Activated CD8-positive, alpha-beta memory T cell treated with anti-CD3 and anti-CD28 coated beads, Interleukin-2, amount 10 ng/mL, durations not matched to agents 7 days and 5 days (primary cell): ENCODE measurements around the gene TUBG2. TPM values are rescaled to one million over a fixed set of nuclear protein-coding genes. Genes with fewer than 3 reads are reported as not detected.
"Not testable (repeated sequence)": the region's sequence is repeated elsewhere in the genome, so short reads cannot be mapped to it uniquely, and the experiment has no call there.

Experiments used
- ATAC-seq: fragments of 150-1000 bp; cut with Tn5 transposase; one replicate; pipeline ENCODE4 v1.10.0; 2021; ENCODE audit warnings: moderate library complexity
- CTCF ChIA-PET: fragments of 350-600 bp; sonication (Branson Sonifier 250); formaldehyde crosslinking; loops from one replicate; lab custom pipeline; 2021; ENCODE audit warnings: antibody characterized with exemption; lab: Charles Lee
- DNase-seq: peaks from one replicate; pipeline ENCODE4 v3.0.0-alpha.2; 2020
- H3K27ac Mint-ChIP-seq: one replicate; pipeline ENCODE4 v1.8.0; 2021; ENCODE audit warnings: mild to moderate bottlenecking, mixed read lengths
- H3K27me3 Mint-ChIP-seq: one replicate; pipeline ENCODE4 v1.8.0; 2021; ENCODE audit warnings: mixed read lengths
- H3K36me3 Mint-ChIP-seq: one replicate; pipeline ENCODE4 v1.8.0; 2021; ENCODE audit warnings: mild to moderate bottlenecking, mixed read lengths
- H3K4me1 Mint-ChIP-seq: one replicate; pipeline ENCODE4 v1.8.0; 2021; ENCODE audit warnings: mixed read lengths
- H3K4me3 Mint-ChIP-seq: one replicate; pipeline ENCODE4 v1.8.0; 2021; ENCODE audit warnings: mild to moderate bottlenecking, moderate library complexity, mixed read lengths
- H3K9me3 Mint-ChIP-seq: one replicate; pipeline ENCODE4 v1.8.0; 2022; ENCODE audit warnings: low read depth, mixed read lengths
- total RNA-seq, 2 experiments: library from RNA; stranded (reverse); gene quantifications; one replicate each; pipeline ENCODE4 v1.2.3, GENCODE V29; 2021

The TUBG2 gene
- total RNA-seq, 2 experiments from 2014 or later = 13.5 to 14.6 TPM

DNA sequence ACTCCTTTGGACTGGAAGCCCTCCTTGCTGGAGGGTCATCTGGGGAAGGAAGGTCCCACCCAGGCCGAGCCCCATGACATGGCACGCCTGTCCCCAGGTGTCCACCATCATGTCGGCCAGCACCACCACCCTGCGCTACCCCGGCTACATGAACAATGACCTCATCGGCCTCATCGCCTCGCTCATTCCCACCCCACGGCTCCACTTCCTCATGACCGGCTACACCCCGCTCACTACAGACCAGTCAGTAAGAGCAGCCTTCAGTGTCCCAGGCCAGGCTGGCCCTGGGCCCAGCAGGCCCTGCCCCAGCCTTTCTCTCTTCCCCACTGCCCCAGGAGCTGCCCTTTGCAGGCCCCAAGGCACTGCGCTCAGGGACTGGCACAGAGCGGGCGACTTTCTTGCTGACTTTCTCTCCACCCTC is 6.5 kb downstream of the TUBG2 start:
- no peak overlapping the region for H3K27ac Mint-ChIP-seq
- H3K36me3 Mint-ChIP-seq = peaks cover 3% of the 10 kb centered on the region
- peaks cover 14% of the 10 kb centered on the region for H3K27me3 Mint-ChIP-seq
- ATAC-seq = no peak
- CTCF ChIA-PET = interaction anchor here (1.1 kb wide), 1 partner anchor 15 kb away, joined by 3 read pairs; no protein-coding TSS in a partner anchor
- no peak for DNase-seq
- no peak overlapping the region for H3K4me3 Mint-ChIP-seq
- no peaks in the 10 kb centered on the region for H3K9me3 Mint-ChIP-seq
- peaks cover 4% of the 10 kb centered on the region for H3K4me1 Mint-ChIP-seq

DNA sequence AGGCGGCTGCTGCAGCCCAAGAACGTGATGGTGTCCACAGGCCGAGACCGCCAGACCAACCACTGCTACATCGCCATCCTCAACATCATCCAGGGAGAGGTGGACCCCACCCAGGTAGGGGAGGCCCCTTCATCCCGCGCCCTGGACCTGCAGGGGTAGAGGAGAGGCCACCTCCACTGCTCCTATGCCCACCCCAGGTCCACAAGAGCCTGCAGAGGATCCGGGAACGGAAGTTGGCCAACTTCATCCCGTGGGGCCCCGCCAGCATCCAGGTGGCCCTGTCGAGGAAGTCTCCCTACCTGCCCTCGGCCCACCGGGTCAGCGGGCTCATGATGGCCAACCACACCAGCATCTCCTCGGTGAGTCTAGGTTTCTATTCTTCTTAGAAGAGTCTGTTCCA is 7.0 kb downstream of the TUBG2 start:
- CTCF ChIA-PET = interaction anchor here (1.0 to 1.2 kb wide), 3 partner anchors 11 to 97 kb away, joined by 3 to 4 read pairs (median 3); partner anchors contain the start of gene PLEKHH3
- H3K4me1 Mint-ChIP-seq, ATAC-seq, DNase-seq, H3K4me3 Mint-ChIP-seq, H3K36me3 Mint-ChIP-seq, H3K9me3 Mint-ChIP-seq, H3K27ac Mint-ChIP-seq: not testable (repeated sequence)
- peaks cover 20% of the 10 kb centered on the region for H3K27me3 Mint-ChIP-seq

DNA sequence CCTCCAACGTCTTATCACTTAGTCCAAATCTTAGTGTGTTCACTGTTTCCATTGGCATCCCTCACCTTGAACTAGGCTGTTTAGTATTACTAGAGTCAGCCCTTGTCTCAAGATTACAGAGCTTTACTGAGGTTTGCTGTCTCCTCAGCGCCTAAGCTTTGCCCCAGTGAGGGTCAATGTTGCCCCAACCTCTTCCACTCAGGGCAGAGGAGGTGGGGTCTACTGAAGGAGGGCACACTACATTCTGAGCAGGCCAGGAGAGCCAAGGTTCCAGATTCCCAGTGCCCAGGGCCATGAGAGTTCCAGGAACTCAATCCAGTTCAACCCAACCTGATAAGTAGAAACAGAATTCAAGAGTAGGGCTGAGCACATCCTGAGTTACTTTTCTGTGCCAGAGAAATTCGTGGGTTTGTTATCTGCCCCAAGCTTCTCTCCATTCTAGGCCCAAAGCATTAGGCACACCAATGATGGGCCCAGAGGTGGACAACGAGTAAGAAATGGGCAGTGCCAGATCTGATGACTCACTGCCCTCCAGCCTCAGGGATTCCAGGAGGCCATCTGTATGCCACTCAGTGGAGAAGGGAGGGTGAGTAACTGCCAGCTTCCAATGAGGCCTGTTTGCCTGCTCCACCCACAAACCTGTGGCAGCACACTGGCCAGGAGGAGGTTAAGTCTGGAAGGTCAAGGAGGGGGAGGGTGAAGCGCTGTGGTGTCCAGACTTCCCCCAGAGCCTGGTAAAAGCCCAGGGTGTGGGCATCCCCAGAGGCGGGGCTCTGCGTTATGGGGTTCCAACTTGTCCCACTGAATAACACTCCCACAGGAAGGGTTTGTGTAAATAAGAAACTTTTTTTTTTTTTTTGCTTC is 8.2 kb downstream of the TUBG2 start:
- CTCF ChIA-PET = interaction anchor here (1.0 to 1.2 kb wide), 3 partner anchors 9 to 96 kb away, joined by 3 to 4 read pairs (median 4); partner anchors contain the start of genes CCR10 and PLEKHH3
- ATAC-seq = no peak

DNA sequence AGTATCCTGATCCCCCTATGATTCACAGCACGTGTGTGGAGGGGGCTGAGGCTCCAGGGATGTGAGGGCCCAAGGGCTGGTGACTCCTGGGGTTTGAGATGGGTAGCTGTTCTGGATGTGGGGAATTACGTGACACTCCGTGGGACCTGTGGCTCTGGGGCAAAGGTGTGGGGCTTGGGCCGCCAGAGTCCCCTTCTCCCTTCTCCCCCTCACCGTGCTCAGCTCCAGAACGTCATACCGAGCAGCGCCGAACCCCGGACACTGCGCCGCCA is 10.6 kb downstream of the TUBG2 start:
- ATAC-seq = no peak
- peaks cover 1% of the 10 kb centered on the region for H3K36me3 Mint-ChIP-seq
- no peak overlapping the region for H3K27ac Mint-ChIP-seq
- DNase-seq = no peak
- peaks cover 45% of the 10 kb centered on the region for H3K27me3 Mint-ChIP-seq
- H3K4me3 Mint-ChIP-seq = no peak overlapping the region
- no peaks in the 10 kb centered on the region for H3K9me3 Mint-ChIP-seq
- H3K4me1 Mint-ChIP-seq = peaks cover 21% of the 10 kb centered on the region
- CTCF ChIA-PET = interaction anchor here (0.6 to 1.9 kb wide), 7 partner anchors 9 to 304 kb away, joined by 3 to 7 read pairs (median 3); partner anchors contain the start of genes CCR10 and TUBG2

More for the DNA sequence above, 8.2 kb downstream of the TUBG2 start:
- Mint-ChIP-seq H3K36me3 (peaks cover 3% of the 10 kb centered on the region), H3K9me3 (no peaks in the 10 kb centered on the region), H3K27ac (no peak overlapping the region), H3K4me3 (no peak overlapping the region), H3K27me3 (peaks cover 29% of the 10 kb centered on the region), H3K4me1 (peaks cover 16% of the 10 kb centered on the region)
- no peak for DNase-seq

DNA sequence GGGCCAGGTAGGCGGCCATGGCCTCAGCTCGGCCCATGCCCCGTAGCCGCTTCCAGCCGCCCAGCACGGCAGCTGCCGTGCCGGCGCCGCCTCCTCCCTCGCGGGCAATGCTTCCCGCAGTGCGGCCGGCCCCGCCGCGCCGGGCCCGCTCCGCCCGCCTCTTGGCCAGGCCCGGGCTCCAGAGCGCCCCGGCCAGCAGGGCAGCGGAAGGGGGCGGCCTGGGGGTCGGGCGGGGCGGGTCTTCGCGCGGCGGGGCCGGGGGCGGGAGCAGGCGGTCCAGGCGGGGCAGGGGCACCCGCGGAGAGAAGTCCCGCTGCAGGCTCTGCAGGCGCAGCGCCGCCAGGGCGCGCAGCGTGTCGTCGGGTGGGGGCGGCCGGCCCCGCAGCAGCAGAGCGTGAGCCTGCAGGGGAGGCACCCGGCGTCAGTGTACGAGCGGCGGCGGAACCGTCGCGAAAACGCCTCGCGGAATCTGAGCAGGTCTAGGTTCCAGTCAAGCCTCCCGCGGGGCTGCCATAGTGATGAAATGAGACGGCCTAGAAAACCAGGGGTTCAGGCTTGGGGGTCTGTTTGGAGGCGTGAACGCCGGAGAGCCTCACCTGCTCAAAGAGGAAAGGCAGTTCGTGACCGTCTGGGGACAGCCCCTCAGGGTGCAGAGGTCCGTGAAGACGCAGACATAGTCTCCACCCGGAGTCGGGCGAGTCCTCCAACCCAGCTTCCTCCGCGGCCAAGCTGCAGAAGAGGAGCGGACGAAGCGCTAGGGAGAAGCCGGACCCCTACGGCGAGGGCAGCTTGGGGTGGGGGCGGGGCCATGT is 11.1 kb downstream of the TUBG2 start:
- peak; percentile 69 for ATAC-seq
- H3K4me3 Mint-ChIP-seq = peak overlapping the region; percentile 52
- peaks cover 51% of the 10 kb centered on the region for H3K27me3 Mint-ChIP-seq
- no peak overlapping the region for H3K27ac Mint-ChIP-seq
- no peaks in the 10 kb centered on the region for H3K9me3 Mint-ChIP-seq
- no peak for DNase-seq
- peaks cover 1% of the 10 kb centered on the region for H3K36me3 Mint-ChIP-seq
- CTCF ChIA-PET = interaction anchor here (0.6 to 1.9 kb wide), 6 partner anchors 9 to 305 kb away, joined by 3 to 16 read pairs (median 4); partner anchors contain the start of genes CCR10 and TUBG2
- H3K4me1 Mint-ChIP-seq = peaks cover 23% of the 10 kb centered on the region

DNA sequence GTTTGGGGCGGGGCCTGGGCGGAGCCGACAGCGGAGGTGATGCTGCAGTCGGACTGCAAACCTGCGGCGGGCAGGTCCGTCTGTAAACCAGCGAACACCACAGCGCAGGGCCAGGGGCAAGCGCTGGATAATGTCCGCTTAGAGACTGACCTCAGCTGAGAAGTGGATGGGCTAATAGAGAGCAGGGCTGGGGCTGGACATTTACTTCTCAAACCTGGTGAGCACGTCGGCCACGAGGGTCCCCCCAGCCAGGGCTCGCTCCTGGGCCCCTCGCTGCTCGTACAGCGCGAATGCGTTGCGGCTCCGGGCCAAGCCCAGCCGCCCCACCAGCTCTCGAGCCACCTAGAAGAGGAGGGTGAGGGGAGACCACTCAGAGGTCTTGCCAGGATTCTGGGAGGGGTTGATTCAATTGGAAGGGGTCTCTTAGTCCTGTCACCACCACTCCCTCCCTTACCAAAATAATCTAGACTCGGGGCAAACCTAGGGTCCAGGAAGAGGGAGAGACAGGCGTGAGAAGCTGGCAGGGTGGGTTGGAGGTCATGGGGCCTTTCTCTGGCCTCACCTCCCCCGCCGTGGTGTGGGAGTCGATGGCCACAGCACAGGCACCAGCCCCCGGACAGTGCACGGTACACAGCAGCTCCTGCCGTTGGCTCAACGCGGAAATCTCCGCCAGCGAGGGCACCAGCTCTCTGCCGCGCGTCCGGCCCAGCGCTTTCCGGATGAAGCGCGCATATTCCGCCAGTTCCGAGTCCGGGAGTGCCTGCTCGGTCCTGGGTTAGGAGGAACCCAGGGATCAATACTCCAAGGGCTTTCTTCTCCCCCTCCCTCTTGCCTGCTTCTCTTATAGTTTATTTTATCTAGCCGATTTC is 11.9 kb downstream of the TUBG2 start:
- H3K9me3 Mint-ChIP-seq = no peaks in the 10 kb centered on the region
- CTCF ChIA-PET = interaction anchor here (0.6 to 2.2 kb wide), 4 partner anchors 8 to 92 kb away, joined by 3 to 16 read pairs (median 6); partner anchors contain the start of gene RETREG3
- peaks cover 1% of the 10 kb centered on the region for H3K36me3 Mint-ChIP-seq
- peaks cover 28% of the 10 kb centered on the region for H3K4me1 Mint-ChIP-seq
- DNase-seq = no peak
- ATAC-seq = no peak
- no peak overlapping the region for H3K27ac Mint-ChIP-seq
- peak overlapping the region; percentile 52 for H3K4me3 Mint-ChIP-seq
- peaks cover 56% of the 10 kb centered on the region for H3K27me3 Mint-ChIP-seq

DNA sequence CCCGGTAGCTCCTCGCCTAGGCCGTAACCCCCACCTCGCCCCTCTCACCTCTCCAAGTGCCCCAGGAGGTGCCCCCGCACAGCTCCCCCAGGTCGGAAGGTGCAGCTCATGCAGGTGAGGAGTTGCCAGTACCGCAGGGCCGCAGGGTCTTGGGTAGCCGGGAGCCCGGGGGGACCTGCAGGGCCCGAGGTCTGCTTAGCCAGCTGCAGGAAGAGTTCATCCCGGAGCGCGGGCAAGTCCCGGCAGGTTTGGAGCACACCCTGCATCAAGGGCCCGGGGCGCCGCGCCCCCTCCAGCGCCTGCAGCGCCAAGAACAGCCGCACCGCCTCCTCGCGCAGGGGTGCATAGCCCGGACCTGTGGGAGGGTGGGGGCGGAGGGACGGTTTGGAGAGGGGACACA is 13.0 kb downstream of the TUBG2 start:
- peaks cover 60% of the 10 kb centered on the region for H3K27me3 Mint-ChIP-seq
- peaks cover 34% of the 10 kb centered on the region for H3K4me1 Mint-ChIP-seq
- ATAC-seq (no peak), DNase-seq (no peak)
- no peaks in the 10 kb centered on the region for H3K9me3 Mint-ChIP-seq
- H3K36me3 Mint-ChIP-seq = peaks cover 1% of the 10 kb centered on the region
- H3K4me3 Mint-ChIP-seq = no peak overlapping the region
- no peak overlapping the region for H3K27ac Mint-ChIP-seq
- CTCF ChIA-PET = interaction anchor here (0.6 to 2.2 kb wide), 6 partner anchors 10 to 93 kb away, joined by 3 to 16 read pairs (median 4); partner anchors contain the start of genes RETREG3 and TUBG2

DNA sequence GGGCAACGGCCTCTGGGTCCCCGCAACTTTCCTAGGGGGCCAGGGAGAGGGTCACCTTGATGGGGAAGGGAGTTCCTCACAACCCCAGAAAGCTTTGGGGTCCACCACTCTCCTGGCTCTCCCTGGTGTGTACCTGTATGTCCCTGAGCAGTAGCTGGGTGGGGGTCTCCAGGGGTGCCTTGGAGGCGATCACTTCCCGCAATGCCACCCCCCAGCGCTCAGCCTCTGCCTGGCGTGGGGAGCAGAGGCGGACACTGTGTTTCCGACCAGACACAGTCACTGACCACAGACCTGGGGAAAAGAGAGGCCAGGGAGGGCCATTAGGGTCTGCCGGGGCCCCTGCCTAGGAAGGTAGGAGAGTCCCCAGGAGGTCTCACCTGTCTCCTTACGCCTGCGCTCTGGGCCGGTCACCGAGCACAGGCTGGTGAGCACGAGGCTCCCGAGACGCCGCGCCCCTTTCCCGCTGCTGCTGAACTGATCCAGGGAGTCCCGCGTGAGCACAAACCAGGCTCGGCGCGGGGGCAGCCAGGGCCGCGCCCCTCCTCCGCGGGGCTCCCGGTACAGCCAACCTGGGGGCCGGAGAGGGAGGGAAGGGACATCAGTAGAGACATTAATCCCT is 14.3 kb downstream of the TUBG2 start:
- H3K27ac Mint-ChIP-seq = no peak overlapping the region
- peaks cover 1% of the 10 kb centered on the region for H3K36me3 Mint-ChIP-seq
- CTCF ChIA-PET = interaction anchor here (1.0 to 2.0 kb wide), 6 partner anchors 10 to 95 kb away, joined by 3 to 10 read pairs (median 5); partner anchors contain the start of genes RETREG3, TUBG1 and TUBG2
- H3K27me3 Mint-ChIP-seq = peaks cover 60% of the 10 kb centered on the region
- ATAC-seq (no peak), DNase-seq (no peak)
- peaks cover 42% of the 10 kb centered on the region for H3K4me1 Mint-ChIP-seq
- no peaks in the 10 kb centered on the region for H3K9me3 Mint-ChIP-seq
- H3K4me3 Mint-ChIP-seq = no peak overlapping the region

DNA sequence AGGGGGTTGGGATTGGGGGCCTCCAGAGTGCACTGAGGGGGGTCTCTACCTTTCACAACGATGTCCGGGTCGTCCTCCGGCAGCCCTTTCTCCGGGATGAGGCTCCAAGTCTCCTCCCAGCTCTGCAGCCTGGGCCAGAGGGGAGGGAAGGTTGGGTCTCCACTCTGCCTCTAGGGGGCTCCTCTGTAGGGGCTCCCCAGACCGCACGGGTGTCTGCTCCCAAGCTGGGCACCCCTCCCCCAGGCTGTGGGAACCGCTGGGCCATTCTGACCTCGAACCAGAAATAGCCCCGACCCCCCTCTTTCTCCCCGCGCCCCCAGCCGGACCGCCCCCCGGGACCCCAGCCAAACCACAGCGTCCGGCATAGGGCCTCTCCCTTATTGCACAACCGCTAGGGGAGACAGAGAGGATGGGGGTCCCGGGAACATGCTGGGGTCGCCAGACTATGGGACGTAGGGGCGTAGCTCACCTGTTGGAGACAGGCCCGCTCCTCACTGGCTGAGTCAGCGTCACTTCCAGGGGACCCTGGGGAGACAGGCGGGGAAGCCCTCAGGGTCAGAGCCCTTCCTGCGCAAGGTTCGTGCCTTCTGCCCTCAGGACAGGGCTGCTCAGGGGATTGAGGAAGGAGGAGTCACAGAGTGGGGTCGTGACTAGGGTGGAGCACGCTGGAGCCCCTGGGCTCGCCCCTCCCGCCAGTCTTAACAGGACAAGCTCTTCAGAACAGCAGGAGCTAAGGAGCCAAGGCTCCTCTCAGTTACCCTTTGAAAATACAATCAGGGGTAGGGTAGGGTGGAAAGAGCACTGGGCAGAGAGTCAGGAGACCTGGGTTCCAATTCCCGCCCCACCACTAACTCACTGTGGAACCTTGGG is 15.0 kb downstream of the TUBG2 start:
- peaks cover 57% of the 10 kb centered on the region for H3K27me3 Mint-ChIP-seq
- ATAC-seq (no peak), DNase-seq (no peak)
- H3K36me3 Mint-ChIP-seq = peaks cover under 1% of the 10 kb centered on the region
- H3K9me3 Mint-ChIP-seq = no peaks in the 10 kb centered on the region
- peaks cover 46% of the 10 kb centered on the region for H3K4me1 Mint-ChIP-seq
- no peak overlapping the region for H3K4me3 Mint-ChIP-seq
- H3K27ac Mint-ChIP-seq = no peak overlapping the region
- CTCF ChIA-PET = interaction anchor here (1.7 to 2.0 kb wide), 4 partner anchors 9 to 96 kb away, joined by 4 to 10 read pairs (median 5); partner anchors contain the start of genes RETREG3, TUBG1 and TUBG2

DNA sequence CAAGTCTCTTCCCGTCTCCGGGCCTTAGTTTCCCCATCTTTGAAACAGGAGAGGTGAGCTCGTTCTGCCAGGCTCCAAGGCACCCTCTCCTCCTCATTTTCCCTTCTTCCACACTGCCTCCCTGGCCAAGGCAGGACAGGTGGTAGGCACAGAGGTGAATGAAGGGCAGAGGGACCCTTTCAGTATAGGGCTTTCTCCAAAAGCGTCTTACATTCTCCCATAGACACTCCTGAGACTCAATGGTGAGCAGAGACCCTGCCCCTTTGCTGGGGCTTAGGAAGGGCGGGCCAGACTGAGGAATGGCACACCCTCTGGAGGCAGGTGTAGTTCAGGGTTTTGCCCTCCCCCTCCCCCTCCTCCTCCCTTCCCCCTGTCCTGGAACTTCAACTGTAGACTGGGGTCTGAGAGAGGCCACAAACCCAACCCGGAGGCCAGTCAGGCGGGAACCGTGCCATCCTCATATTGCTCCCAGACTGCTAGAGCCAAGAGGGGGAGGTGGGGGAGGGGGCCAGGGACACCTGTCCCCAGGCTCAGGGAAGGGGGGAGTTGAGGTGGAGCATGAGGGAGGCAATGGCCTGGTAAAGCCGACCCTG is 15.8 kb downstream of the TUBG2 start:
- Mint-ChIP-seq H3K27me3 (peaks cover 50% of the 10 kb centered on the region), H3K36me3 (no peaks in the 10 kb centered on the region), H3K4me1 (peaks cover 52% of the 10 kb centered on the region), H3K9me3 (no peaks in the 10 kb centered on the region), H3K27ac (no peak overlapping the region), H3K4me3 (no peak overlapping the region)
- CTCF ChIA-PET = interaction anchor here (1.7 to 2.0 kb wide), 4 partner anchors 8 to 96 kb away, joined by 4 to 10 read pairs (median 5); partner anchors contain the start of genes RETREG3, TUBG1 and TUBG2
- DNase-seq (no peak), ATAC-seq (no peak)
